Neural crest cell (in vitro differentiated cells): ENCODE results near the gene GDPD2. TPM values are rescaled to one million over a fixed set of nuclear protein-coding genes. Genes with fewer than 3 reads are reported as not detected.
A peak's percentile ranks its signal among the peaks of the same experiment; 100 is the strongest.

Source experiments
- DNase-seq: peaks from one replicate; pipeline ENCODE4 v3.0.0; 2021; ENCODE audit warnings: low read depth, mixed read lengths, low spot score
- H3K27ac Mint-ChIP-seq: one replicate; pipeline ENCODE4 v1.8.0; 2021; ENCODE audit warnings: mild to moderate bottlenecking, mixed read lengths; ENCODE audit not compliant: unreplicated experiment
- H3K27me3 Mint-ChIP-seq: 2 replicates; pipeline ENCODE4 v1.8.0; 2021; ENCODE audit warnings: low read depth, mild to moderate bottlenecking, mixed read lengths
- H3K36me3 Mint-ChIP-seq: 2 replicates; pipeline ENCODE4 v1.8.0; 2021; ENCODE audit warnings: low read depth, mild to moderate bottlenecking, mixed read lengths
- H3K4me1 Mint-ChIP-seq: 2 replicates; pipeline ENCODE4 v1.8.0; 2021; ENCODE audit warnings: mixed read lengths
- H3K4me3 Mint-ChIP-seq: one replicate; pipeline ENCODE4 v1.8.0; 2021; ENCODE audit warnings: mild to moderate bottlenecking, mixed read lengths
- H3K9me3 Mint-ChIP-seq: 2 replicates; pipeline ENCODE4 v1.8.0; 2021; ENCODE audit warnings: mixed read lengths
- total RNA-seq: library from RNA; stranded (reverse); gene quantifications from 2 replicates; pipeline ENCODE4 v1.2.1, GENCODE V29; 2021
- TF ChIP-seq, protein P1 (sequence below): fragments of 200-600 bp; sonication (generic); conservative IDR thresholded peaks from 2 replicates; pipeline ENCODE4 v1.5.0; 2021; ENCODE audit warnings: antibody characterized with exemption, mild to moderate bottlenecking

The GDPD2 gene
- total RNA-seq, 1 donor from 2014 or later = 6.0 TPM

DNA sequence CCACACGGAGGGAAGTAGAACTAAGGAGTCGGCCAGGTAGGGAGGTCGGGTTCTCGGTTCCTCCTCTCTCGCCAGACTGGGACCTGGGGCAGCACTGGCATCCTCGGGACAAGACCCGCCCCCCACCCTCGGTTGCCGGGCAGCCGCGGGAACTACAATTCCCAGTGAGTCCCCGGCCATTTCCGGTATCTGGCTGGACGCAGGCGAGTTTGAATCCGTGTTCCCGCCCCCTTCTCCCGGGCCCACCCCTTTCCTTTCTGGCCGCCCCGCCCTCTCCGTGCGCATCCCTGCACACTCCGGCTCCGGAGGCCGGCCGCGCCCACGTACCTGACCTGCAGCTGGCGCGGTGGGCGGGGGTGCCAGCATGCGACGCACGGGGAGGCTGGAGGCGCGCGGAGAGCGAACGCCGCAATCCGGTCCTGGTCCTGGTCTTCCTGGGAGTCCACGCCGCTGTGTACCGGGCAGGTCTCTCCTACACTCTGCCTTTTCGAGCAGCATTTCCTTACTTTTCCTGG lies 11.3 kb downstream of the GDPD2 start:
- peak; percentile 60 for DNase-seq
- Mint-ChIP-seq H3K4me3 (peak overlapping the region; percentile 96), H3K27ac (peak overlapping the region; percentile 89), H3K9me3 (no peaks in the 10 kb centered on the region), H3K27me3 (peaks cover 16% of the 10 kb centered on the region), H3K36me3 (no peaks in the 10 kb centered on the region), H3K4me1 (peaks cover 8% of the 10 kb centered on the region)
- TF ChIP-seq, protein P1, sequence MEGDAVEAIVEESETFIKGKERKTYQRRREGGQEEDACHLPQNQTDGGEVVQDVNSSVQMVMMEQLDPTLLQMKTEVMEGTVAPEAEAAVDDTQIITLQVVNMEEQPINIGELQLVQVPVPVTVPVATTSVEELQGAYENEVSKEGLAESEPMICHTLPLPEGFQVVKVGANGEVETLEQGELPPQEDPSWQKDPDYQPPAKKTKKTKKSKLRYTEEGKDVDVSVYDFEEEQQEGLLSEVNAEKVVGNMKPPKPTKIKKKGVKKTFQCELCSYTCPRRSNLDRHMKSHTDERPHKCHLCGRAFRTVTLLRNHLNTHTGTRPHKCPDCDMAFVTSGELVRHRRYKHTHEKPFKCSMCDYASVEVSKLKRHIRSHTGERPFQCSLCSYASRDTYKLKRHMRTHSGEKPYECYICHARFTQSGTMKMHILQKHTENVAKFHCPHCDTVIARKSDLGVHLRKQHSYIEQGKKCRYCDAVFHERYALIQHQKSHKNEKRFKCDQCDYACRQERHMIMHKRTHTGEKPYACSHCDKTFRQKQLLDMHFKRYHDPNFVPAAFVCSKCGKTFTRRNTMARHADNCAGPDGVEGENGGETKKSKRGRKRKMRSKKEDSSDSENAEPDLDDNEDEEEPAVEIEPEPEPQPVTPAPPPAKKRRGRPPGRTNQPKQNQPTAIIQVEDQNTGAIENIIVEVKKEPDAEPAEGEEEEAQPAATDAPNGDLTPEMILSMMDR = no peak

DNA sequence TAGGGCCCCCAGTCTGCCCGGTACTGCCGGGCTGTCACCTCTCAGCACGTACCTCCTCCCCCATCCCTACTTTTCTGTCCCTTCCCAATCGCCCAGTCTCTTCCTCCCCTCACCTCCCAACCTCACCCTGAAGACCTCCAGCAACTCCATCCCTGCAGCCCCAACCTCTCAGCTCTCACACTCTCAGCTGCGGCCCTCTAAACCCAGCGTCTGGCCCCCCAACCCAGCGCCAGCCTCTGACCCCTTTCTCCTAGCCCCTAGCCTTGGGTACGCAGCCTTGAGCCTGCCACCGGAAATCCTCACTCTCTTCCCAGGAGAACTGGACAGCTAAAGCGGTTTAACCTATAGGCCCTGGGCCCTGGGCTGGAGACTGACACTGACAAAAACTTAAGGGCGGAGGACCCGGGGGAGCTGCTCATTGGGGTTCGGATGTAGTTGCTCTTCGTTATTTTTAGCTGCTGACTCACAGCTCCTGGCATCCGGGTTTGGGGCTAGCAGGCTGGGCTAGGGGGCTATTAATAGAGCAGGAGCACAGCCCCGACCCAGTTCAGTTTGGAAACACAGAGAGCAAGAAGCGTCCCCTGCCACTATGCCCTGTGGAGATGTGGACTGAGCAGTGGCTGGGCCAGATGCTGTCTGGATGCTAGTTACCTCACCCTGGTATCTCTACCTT lies 11.9 kb downstream of the GDPD2 start:
- Mint-ChIP-seq H3K4me1 (peaks cover 8% of the 10 kb centered on the region), H3K4me3 (peak overlapping the region; percentile 96), H3K36me3 (no peaks in the 10 kb centered on the region), H3K27me3 (peaks cover 19% of the 10 kb centered on the region), H3K27ac (no peak overlapping the region), H3K9me3 (no peaks in the 10 kb centered on the region)
- no peak for DNase-seq
- TF ChIP-seq, protein P1 = no peak

DNA sequence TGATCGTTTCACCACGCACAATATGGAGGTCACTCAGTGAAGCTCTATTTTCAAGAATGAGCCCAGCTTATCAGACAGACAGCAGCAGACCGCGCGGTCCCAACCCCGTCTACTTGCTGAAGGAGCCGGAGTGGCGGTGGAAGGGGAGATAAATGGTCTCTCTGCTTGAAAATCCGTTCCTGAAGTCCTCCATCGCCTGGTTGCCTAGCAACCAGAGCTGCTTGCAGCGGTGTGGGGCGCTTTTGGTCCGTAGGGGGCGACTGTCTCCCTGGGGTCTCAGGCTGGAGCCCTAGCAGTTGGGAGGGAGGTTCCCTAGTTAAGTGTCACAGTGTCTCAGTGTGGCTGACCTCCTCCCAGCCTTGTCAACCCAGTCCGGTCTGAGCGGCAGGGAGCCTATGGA lies 13.2 kb downstream of the GDPD2 start:
- Mint-ChIP-seq H3K9me3 (no peaks in the 10 kb centered on the region), H3K27ac (no peak overlapping the region), H3K27me3 (peaks cover 28% of the 10 kb centered on the region), H3K36me3 (no peaks in the 10 kb centered on the region), H3K4me1 (peaks cover 8% of the 10 kb centered on the region), H3K4me3 (peak overlapping the region; percentile 77)
- TF ChIP-seq, protein P1 = peak; percentile 37
- DNase-seq = peak; percentile 33

DNA sequence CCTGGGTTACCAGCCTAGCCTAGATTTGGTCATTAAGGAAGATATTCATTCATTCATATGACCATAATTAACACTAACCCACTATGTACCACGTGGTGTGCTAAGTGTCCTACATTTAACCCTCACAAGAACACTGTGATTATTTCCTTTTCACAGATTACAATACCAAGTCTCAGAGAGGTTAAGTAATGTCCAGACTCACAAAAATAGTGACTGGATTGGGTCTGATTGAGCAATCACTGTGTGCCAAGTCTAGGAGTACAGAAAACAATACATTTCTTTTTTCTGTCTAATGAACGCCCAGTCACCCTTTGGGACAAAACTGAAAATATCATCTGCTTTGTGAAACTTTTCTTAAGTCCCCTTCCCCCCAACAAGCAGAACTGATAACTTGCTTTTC lies 13.9 kb downstream of the GDPD2 start:
- Mint-ChIP-seq H3K27ac (no peak overlapping the region), H3K4me3 (no peak overlapping the region), H3K4me1 (peaks cover 8% of the 10 kb centered on the region), H3K9me3 (no peaks in the 10 kb centered on the region), H3K36me3 (no peaks in the 10 kb centered on the region), H3K27me3 (peaks cover 35% of the 10 kb centered on the region)
- DNase-seq = no peak
- TF ChIP-seq, protein P1 = no peak

DNA sequence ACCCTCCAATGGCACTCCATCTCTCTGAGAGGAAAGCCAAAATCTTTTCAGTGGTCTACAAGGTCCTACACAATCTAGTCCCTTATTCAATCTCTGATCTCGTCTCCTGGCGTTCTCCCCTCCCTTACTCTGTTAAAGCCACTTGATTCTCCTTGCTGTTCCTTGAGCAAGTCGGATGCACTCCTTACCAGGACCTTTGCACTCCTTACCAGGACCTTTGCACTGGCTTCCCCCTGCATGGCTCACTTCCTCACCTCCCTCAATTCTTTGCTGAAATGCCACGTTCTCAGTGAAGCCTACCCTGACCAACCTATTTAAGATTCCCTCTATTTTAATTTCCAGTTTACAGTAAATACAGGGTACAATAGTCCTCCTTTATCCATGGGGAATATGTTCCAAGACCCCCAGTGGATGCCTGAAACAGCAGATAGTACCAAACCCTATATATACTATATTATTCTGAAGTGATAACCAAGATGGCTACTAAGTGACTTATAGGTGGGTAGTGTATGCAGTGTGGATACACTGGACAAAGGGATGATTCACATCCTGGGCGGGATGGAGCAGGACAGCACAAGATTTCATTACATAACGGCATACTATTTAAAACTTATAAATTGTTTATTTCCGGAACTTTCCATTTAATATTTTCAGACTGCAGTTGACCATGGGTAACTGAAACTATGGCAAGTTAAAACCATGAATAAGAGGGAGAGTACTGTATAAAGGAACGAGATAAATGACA lies 15.0 kb downstream of the GDPD2 start:
- Mint-ChIP-seq H3K9me3 (no peaks in the 10 kb centered on the region), H3K27me3 (peaks cover 39% of the 10 kb centered on the region), H3K36me3 (no peaks in the 10 kb centered on the region), H3K27ac (no peak overlapping the region), H3K4me1 (peaks cover 8% of the 10 kb centered on the region), H3K4me3 (peak overlapping the region; percentile 14)
- TF ChIP-seq, protein P1 = no peak
- no peak for DNase-seq
